ENCODE measurements around the gene SLC8A2.

GRCh38 chr19:47432499-47432898, 39.2 kb downstream of the SLC8A2 start:
- TF ChIP-seq, protein P1, sequence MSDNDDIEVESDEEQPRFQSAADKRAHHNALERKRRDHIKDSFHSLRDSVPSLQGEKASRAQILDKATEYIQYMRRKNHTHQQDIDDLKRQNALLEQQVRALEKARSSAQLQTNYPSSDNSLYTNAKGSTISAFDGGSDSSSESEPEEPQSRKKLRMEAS (IDR thresholded peaks at IDR 0.05; ENCODE audit: low read depth, low read length), result no peak
- TF ChIP-seq SREBF2 (IDR thresholded peaks at IDR 0.05; ENCODE audit: low read length), result no peak
- TF ChIP-seq EP300 (IDR thresholded peaks at IDR 0.05; ENCODE audit: borderline replicate concordance in 1 of 2, control insufficient read depth in 1 of 2, low read depth in 2 of 2, low read length in 2 of 2), result no peak
- no peak for TF ChIP-seq RFX5 (IDR thresholded peaks at IDR 0.05; ENCODE audit: low read depth, low read length)
- no peak for TF ChIP-seq CTCF (IDR thresholded peaks at IDR 0.05 in 2 of 3, conservative IDR thresholded peaks at IDR 0.05 in 1 of 3; ENCODE audit: control insufficient read depth in 2 of 3, extremely low read depth in 1 of 3, insufficient read depth in 1 of 3, low read depth in 3 of 3, low read length in 3 of 3)
- TF ChIP-seq SP1 (IDR thresholded peaks at IDR 0.05; ENCODE audit: low read depth, low read length), result no peak
- TF ChIP-seq POLR2A (IDR thresholded peaks at IDR 0.05; ENCODE audit: low read depth, low read length), result no peak
- no peak for TF ChIP-seq CBX5 (IDR thresholded peaks at IDR 0.05; ENCODE audit: low read depth)
- no peak for TF ChIP-seq USF2 (IDR thresholded peaks at IDR 0.05; ENCODE audit: borderline replicate concordance, low read depth, low read length)
- no peak for TF ChIP-seq NFIC (IDR thresholded peaks at IDR 0.05; ENCODE audit: low read depth, low read length)
- no peak for TF ChIP-seq FOS (IDR thresholded peaks at IDR 0.05; ENCODE audit: borderline replicate concordance, extremely low read depth, insufficient read length)
- no peak for TF ChIP-seq ZBTB33 (IDR thresholded peaks at IDR 0.05)
- no peak for TF ChIP-seq ZNF384 (IDR thresholded peaks at IDR 0.05; ENCODE audit: borderline replicate concordance, low read depth, low read length)
- no peak for TF ChIP-seq HDAC2 (IDR thresholded peaks at IDR 0.05)
